HepG2 (cell line): ENCODE results near the gene ENTPD2. TPM values are rescaled to one million over a fixed set of nuclear protein-coding genes. Genes with fewer than 3 reads are reported as not detected.

Experiments
- ASH2L ChIP-seq: fragments of 300-600, 200-600 bp; sonication (generic); IDR thresholded peaks from 2 replicates; pipeline ENCODE4 v1.7.0; 2017; ENCODE audit warnings: low read depth, mild to moderate bottlenecking, moderate library complexity, mixed read lengths, low read length; ENCODE audit not compliant: insufficient read length
- HDAC2 ChIP-seq: sonication (generic); formaldehyde crosslinking; IDR thresholded peaks from 2 replicates; pipeline ENCODE4 v1.4.0; 2020; ENCODE audit warnings: missing genetic modification reagents
- KLF16 ChIP-seq, 2 experiments: sonication (generic) in 1 of 2; formaldehyde crosslinking in 1 of 2; IDR thresholded peaks; 2 replicates each; pipeline versions ENCODE4 v1.6.1 to v1.8.0; 2016 to 2023; ENCODE audit warnings: missing genetic modification reagents in 2 of 2, missing compliant biosample characterization in 1 of 2
- MAF1 ChIP-seq: sonication (generic); formaldehyde crosslinking; IDR thresholded peaks from 2 replicates; pipeline ENCODE4 v1.5.0; 2020; ENCODE audit warnings: missing genetic modification reagents, borderline replicate concordance
- TBX2 ChIP-seq: sonication (generic); formaldehyde crosslinking; IDR thresholded peaks from 2 replicates; pipeline ENCODE4 v1.5.0; 2020; ENCODE audit warnings: missing genetic modification reagents, mild to moderate bottlenecking, borderline replicate concordance
- ZNF337 ChIP-seq: sonication (generic); formaldehyde crosslinking; IDR thresholded peaks from 2 replicates; pipeline ENCODE4 v1.5.1; 2020; ENCODE audit warnings: missing genetic modification reagents, low read depth, mild to moderate bottlenecking, borderline replicate concordance
- ZNF44 ChIP-seq: sonication (generic); formaldehyde crosslinking; IDR thresholded peaks from 2 replicates; pipeline ENCODE4 v1.5.1; 2020; ENCODE audit warnings: mild to moderate bottlenecking, missing genetic modification reagents
- polyA plus RNA-seq, 8 experiments: library from polyadenylated mRNA; depleted of rRNA in 3 of 8; stranded (reverse) in 7 of 8; unstranded in 1 of 8; fragments of >200 nt; fragmentation: Illumina TruSeq in 4 of 8; extraction: Trizol in 4 of 8; gene quantifications; 2 replicates each; pipeline versions ENCODE4 v1.2.1 to v1.2.3, GENCODE V29; 2011 to 2016; ENCODE audit warnings: low read depth in 4 of 8, missing spikeins in 1 of 8, mixed read lengths in 1 of 8; ENCODE audit not compliant: insufficient read depth in 1 of 8
- total RNA-seq, 5 experiments: library from RNA; depleted of rRNA; stranded (reverse); fragments of >200 nt; fragmentation: Illumina TruSeq; extraction: Trizol; gene quantifications; 2 replicates each; pipeline ENCODE4 v1.2.3, GENCODE V29; 2016; ENCODE audit warnings: low read depth in 1 of 5
- TF ChIP-seq, protein P1 (sequence below): sonication (generic); formaldehyde crosslinking; IDR thresholded peaks from 2 replicates; pipeline ENCODE4 v1.4.0; 2020; ENCODE audit warnings: missing genetic modification reagents, borderline replicate concordance
- TF ChIP-seq, protein P2 (sequence below): sonication (generic); formaldehyde crosslinking; conservative IDR thresholded peaks from 2 replicates; pipeline ENCODE4 v1.8.0; 2022; ENCODE audit warnings: missing genetic modification reagents
- TF ChIP-seq, protein P3 (sequence below): sonication (generic); formaldehyde crosslinking; IDR thresholded peaks from 2 replicates; pipeline ENCODE4 v1.4.0; 2020; ENCODE audit warnings: missing genetic modification reagents
- TF ChIP-seq, protein P4 (sequence below): sonication (generic); formaldehyde crosslinking; IDR thresholded peaks from 2 replicates; pipeline ENCODE4 v1.8.1; 2023; ENCODE audit warnings: mild to moderate bottlenecking, moderate library complexity, missing genetic modification reagents
- TF ChIP-seq, protein P5 (sequence below): sonication (generic); formaldehyde crosslinking; IDR thresholded peaks from 2 replicates; pipeline ENCODE4 v1.4.0; 2020; ENCODE audit warnings: missing genetic modification reagents

The ENTPD2 gene
- total and polyA plus RNA-seq, 2 of the 13 experiments (the other 11 are each of a cell fraction or from before 2014, with no cell fraction given): 0.95 to 3.2 TPM

DNA sequence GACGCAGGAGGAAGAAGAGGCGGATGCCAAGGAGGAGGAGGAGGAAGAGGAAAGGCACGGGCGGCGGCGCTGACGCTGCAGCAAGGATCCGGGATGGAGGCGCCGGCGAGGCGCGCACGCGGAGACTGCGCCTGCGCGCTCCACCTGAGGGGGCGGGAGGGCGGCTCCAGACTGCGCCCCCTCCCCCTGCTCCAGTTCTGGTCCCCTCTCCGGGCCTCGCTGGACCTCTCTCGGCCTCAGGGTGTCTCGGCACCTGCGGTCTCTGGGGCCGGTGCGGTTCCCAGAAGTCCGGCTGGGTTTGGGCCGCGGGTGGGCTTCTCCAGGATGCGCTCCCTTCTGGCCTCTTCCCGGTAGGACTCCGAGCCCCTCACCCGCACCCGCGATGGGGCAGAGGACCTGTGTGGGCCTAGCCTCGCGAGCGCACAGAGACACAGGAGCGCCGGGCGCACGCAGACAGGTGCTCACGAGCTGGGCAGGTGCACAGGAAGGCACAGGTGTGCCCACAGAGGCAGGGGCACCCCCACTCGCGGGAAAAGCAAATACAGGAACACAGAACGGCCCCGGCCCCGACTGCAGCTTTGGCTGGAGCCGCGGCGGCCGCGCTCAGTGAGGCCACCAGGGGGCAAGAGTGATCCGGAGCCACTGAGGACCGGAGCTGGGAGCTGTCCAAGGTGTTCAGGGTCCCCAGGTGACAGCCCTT is 7.6 kb downstream of the ENTPD2 start, which contains the start of gene NPDC1 (continued):
- TF ChIP-seq, protein P1, sequence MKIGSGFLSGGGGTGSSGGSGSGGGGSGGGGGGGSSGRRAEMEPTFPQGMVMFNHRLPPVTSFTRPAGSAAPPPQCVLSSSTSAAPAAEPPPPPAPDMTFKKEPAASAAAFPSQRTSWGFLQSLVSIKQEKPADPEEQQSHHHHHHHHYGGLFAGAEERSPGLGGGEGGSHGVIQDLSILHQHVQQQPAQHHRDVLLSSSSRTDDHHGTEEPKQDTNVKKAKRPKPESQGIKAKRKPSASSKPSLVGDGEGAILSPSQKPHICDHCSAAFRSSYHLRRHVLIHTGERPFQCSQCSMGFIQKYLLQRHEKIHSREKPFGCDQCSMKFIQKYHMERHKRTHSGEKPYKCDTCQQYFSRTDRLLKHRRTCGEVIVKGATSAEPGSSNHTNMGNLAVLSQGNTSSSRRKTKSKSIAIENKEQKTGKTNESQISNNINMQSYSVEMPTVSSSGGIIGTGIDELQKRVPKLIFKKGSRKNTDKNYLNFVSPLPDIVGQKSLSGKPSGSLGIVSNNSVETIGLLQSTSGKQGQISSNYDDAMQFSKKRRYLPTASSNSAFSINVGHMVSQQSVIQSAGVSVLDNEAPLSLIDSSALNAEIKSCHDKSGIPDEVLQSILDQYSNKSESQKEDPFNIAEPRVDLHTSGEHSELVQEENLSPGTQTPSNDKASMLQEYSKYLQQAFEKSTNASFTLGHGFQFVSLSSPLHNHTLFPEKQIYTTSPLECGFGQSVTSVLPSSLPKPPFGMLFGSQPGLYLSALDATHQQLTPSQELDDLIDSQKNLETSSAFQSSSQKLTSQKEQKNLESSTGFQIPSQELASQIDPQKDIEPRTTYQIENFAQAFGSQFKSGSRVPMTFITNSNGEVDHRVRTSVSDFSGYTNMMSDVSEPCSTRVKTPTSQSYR: peak; percentile 40; the same call in 1 of the 2 replicates
- TF ChIP-seq, protein P2, sequence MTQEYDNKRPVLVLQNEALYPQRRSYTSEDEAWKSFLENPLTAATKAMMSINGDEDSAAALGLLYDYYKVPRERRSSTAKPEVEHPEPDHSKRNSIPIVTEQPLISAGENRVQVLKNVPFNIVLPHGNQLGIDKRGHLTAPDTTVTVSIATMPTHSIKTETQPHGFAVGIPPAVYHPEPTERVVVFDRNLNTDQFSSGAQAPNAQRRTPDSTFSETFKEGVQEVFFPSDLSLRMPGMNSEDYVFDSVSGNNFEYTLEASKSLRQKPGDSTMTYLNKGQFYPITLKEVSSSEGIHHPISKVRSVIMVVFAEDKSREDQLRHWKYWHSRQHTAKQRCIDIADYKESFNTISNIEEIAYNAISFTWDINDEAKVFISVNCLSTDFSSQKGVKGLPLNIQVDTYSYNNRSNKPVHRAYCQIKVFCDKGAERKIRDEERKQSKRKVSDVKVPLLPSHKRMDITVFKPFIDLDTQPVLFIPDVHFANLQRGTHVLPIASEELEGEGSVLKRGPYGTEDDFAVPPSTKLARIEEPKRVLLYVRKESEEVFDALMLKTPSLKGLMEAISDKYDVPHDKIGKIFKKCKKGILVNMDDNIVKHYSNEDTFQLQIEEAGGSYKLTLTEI (CRISPR knock-in tag): no peak
- TF ChIP-seq ASH2L (peak; percentile 26), ZNF44 (CRISPR knock-in tag) (0 out of 2 replicates have a peak, but pooled peaks have one; percentile 58), KLF16 (CRISPR knock-in tag; IDR thresholded peaks at IDR 0.05) (peak; percentile 30 to 67; a peak in 1 of 4 replicates), HDAC2 (CRISPR knock-in tag) (peak; percentile 91), TBX2 (CRISPR knock-in tag) (peak; percentile 78), MAF1 (CRISPR knock-in tag) (no peak), ZNF337 (no peak)
- TF ChIP-seq, protein P3, sequence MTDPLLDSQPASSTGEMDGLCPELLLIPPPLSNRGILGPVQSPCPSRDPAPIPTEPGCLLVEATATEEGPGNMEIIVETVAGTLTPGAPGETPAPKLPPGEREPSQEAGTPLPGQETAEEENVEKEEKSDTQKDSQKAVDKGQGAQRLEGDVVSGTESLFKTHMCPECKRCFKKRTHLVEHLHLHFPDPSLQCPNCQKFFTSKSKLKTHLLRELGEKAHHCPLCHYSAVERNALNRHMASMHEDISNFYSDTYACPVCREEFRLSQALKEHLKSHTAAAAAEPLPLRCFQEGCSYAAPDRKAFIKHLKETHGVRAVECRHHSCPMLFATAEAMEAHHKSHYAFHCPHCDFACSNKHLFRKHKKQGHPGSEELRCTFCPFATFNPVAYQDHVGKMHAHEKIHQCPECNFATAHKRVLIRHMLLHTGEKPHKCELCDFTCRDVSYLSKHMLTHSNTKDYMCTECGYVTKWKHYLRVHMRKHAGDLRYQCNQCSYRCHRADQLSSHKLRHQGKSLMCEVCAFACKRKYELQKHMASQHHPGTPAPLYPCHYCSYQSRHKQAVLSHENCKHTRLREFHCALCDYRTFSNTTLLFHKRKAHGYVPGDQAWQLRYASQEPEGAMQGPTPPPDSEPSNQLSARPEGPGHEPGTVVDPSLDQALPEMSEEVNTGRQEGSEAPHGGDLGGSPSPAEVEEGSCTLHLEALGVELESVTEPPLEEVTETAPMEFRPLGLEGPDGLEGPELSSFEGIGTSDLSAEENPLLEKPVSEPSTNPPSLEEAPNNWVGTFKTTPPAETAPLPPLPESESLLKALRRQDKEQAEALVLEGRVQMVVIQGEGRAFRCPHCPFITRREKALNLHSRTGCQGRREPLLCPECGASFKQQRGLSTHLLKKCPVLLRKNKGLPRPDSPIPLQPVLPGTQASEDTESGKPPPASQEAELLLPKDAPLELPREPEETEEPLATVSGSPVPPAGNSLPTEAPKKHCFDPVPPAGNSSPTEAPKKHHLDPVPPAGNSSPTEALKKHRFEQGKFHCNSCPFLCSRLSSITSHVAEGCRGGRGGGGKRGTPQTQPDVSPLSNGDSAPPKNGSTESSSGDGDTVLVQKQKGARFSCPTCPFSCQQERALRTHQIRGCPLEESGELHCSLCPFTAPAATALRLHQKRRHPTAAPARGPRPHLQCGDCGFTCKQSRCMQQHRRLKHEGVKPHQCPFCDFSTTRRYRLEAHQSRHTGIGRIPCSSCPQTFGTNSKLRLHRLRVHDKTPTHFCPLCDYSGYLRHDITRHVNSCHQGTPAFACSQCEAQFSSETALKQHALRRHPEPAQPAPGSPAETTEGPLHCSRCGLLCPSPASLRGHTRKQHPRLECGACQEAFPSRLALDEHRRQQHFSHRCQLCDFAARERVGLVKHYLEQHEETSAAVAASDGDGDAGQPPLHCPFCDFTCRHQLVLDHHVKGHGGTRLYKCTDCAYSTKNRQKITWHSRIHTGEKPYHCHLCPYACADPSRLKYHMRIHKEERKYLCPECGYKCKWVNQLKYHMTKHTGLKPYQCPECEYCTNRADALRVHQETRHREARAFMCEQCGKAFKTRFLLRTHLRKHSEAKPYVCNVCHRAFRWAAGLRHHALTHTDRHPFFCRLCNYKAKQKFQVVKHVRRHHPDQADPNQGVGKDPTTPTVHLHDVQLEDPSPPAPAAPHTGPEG: peak; percentile 71; the same call in 1 of the 2 replicates
- TF ChIP-seq, protein P4, sequence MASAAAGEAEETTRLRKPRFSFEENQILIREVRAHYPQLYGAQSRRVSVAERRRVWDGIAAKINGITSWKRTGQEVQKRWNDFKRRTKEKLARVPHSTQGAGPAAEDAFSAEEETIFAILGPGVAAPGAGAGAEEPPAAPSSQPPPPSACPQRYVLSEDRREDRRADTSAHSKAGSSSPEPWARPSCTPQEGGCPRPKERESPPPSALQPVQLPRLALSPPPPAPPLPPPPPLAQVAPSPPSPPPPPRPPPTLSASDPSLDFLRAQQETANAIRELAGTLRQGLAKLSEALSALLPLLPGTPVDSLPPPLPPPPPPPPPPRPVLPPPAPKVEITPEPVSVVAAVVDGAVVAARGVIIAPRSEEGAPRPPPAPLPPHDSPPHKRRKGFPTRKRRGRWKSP (CRISPR knock-in tag): peak; percentile 30; the same call in 1 of the 2 replicates
- TF ChIP-seq, protein P5, sequence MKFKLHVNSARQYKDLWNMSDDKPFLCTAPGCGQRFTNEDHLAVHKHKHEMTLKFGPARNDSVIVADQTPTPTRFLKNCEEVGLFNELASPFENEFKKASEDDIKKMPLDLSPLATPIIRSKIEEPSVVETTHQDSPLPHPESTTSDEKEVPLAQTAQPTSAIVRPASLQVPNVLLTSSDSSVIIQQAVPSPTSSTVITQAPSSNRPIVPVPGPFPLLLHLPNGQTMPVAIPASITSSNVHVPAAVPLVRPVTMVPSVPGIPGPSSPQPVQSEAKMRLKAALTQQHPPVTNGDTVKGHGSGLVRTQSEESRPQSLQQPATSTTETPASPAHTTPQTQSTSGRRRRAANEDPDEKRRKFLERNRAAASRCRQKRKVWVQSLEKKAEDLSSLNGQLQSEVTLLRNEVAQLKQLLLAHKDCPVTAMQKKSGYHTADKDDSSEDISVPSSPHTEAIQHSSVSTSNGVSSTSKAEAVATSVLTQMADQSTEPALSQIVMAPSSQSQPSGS (CRISPR knock-in tag): 0 out of 2 replicates have a peak, but pooled peaks have one; percentile 40
